KMS-11 (cell line): Measurements from ENCODE around the gene GSTP1.

Experiments used
- H2AFZ ChIP-seq: fragments of 200-600 bp; sonication (generic); 2 replicates; pipeline ENCODE4 v1.6.1; 2016; ENCODE audit warnings: antibody characterized with exemption, mixed run types, low read depth
- H3K27ac ChIP-seq: fragments of 200-600 bp; sonication (generic); 2 replicates; pipeline ENCODE4 v1.6.1; 2016; ENCODE audit warnings: mild to moderate bottlenecking, mixed run types
- H3K27me3 ChIP-seq: fragments of 200-600 bp; sonication (generic); 2 replicates; pipeline ENCODE4 v1.6.1; 2017; ENCODE audit warnings: mild to moderate bottlenecking, low read depth, mixed run types, moderate library complexity; ENCODE audit not compliant: insufficient read depth
- H3K36me3 ChIP-seq: fragments of 200-600 bp; sonication (generic); 2 replicates; pipeline ENCODE4 v1.6.1; 2017; ENCODE audit warnings: mild to moderate bottlenecking, mixed run types; ENCODE audit not compliant: insufficient read depth
- H3K4me1 ChIP-seq: fragments of 200-600 bp; sonication (generic); 2 replicates; pipeline ENCODE4 v1.6.1; 2016; ENCODE audit warnings: mild to moderate bottlenecking, low read depth, mixed run types; ENCODE audit not compliant: poor library complexity, severe bottlenecking
- H3K4me2 ChIP-seq: fragments of 200-600 bp; sonication (generic); 2 replicates; pipeline ENCODE4 v1.7.0; 2016; ENCODE audit warnings: mild to moderate bottlenecking, mixed run types
- H3K4me3 ChIP-seq: fragments of 200-600 bp; sonication (generic); IDR thresholded peaks from 2 replicates; pipeline ENCODE4 v1.6.1; 2017; ENCODE audit warnings: low read depth, low read length, mixed read lengths; ENCODE audit not compliant: insufficient read depth
- H3K79me2 ChIP-seq: fragments of 200-600 bp; sonication (generic); 2 replicates; pipeline ENCODE4 v1.6.1; 2016; ENCODE audit warnings: low read depth, mixed run types; ENCODE audit not compliant: insufficient read depth
- H3K9ac ChIP-seq: fragments of 200-600 bp; sonication (generic); 2 replicates; pipeline ENCODE4 v1.6.1; 2016; ENCODE audit warnings: mild to moderate bottlenecking, mixed run types
- H4K20me1 ChIP-seq: fragments of 200-600 bp; sonication (generic); 2 replicates; pipeline ENCODE4 v1.6.1; 2016; ENCODE audit warnings: mild to moderate bottlenecking, mixed run types; ENCODE audit not compliant: insufficient read depth
- TF ChIP-seq, protein P1 (sequence below): fragments of 200-600 bp; sonication (generic); conservative IDR thresholded peaks from 2 replicates; pipeline ENCODE4 v1.6.1; 2017; ENCODE audit warnings: low read depth, mild to moderate bottlenecking, antibody characterized with exemption, low read length, moderate library complexity, mixed read lengths

Gene GSTP1

GRCh38 chr11:67635231-67635521 is 51.6 kb downstream of the GSTP1 start:
- Histone ChIP-seq H3K36me3 (no peaks in the 10 kb centered on the region), H3K4me1 (peaks cover 11% of the 10 kb centered on the region), H3K27ac (no peak overlapping the region), H2AFZ (no peak overlapping the region), H3K9ac (no peak overlapping the region), H4K20me1 (no peaks in the 10 kb centered on the region), H3K4me3 (no peak overlapping the region), H3K27me3 (no peaks in the 10 kb centered on the region; the same call in 1 of the 2 replicates), H3K4me2 (no peak overlapping the region), H3K79me2 (no peaks in the 10 kb centered on the region)
- TF ChIP-seq, protein P1, sequence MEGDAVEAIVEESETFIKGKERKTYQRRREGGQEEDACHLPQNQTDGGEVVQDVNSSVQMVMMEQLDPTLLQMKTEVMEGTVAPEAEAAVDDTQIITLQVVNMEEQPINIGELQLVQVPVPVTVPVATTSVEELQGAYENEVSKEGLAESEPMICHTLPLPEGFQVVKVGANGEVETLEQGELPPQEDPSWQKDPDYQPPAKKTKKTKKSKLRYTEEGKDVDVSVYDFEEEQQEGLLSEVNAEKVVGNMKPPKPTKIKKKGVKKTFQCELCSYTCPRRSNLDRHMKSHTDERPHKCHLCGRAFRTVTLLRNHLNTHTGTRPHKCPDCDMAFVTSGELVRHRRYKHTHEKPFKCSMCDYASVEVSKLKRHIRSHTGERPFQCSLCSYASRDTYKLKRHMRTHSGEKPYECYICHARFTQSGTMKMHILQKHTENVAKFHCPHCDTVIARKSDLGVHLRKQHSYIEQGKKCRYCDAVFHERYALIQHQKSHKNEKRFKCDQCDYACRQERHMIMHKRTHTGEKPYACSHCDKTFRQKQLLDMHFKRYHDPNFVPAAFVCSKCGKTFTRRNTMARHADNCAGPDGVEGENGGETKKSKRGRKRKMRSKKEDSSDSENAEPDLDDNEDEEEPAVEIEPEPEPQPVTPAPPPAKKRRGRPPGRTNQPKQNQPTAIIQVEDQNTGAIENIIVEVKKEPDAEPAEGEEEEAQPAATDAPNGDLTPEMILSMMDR: no peak
